ENCODE data around the gene CEBPG.
A peak's percentile ranks its signal among the peaks of the same experiment; 100 is the strongest.

The CEBPG gene

GRCh38 chr19:33373453-33374235, at the start of gene CEBPG:
TSS of gene CEBPG (plus strand) at chr19:33373709. CDS start at chr19:33379240, 5,531 bp downstream.
- peak; percentile 92 for DNase-seq

- DNase-seq: no peak
These were observed 48.9 kb upstream of the CEBPG start for GRCh38 chr19:33324628-33325027.

GRCh38 chr19:33325920-33326319, 47.6 kb upstream of the CEBPG start:
- no peak for DNase-seq

GRCh38 chr19:33329060-33329459, 44.4 kb upstream of the CEBPG start:
- DNase-seq: no peak

- DNase-seq: no peak
These were observed 43.8 kb upstream of the CEBPG start for GRCh38 chr19:33329736-33330135.

GRCh38 chr19:33332248-33332647, 41.3 kb upstream of the CEBPG start:
- DNase-seq: no peak

GRCh38 chr19:33333151-33333550, 40.4 kb upstream of the CEBPG start:
- DNase-seq: no peak

- no peak for DNase-seq
These were observed 39.9 kb upstream of the CEBPG start for GRCh38 chr19:33333642-33334041.

- no peak for DNase-seq
These were observed 39.2 kb upstream of the CEBPG start for GRCh38 chr19:33334271-33334670.

GRCh38 chr19:33335446-33335845, 38.1 kb upstream of the CEBPG start:
- no peak for DNase-seq

GRCh38 chr19:33339016-33339984, 34.2 kb upstream of the CEBPG start:
- DNase-seq: no peak

GRCh38 chr19:33340991-33341390, 32.5 kb upstream of the CEBPG start:
- DNase-seq: no peak

- no peak for DNase-seq
These were observed 30.2 kb upstream of the CEBPG start for GRCh38 chr19:33343301-33343700.

- DNase-seq: peak; percentile 9
These were observed 29.5 kb upstream of the CEBPG start for GRCh38 chr19:33343859-33344572.

- DNase-seq: no peak
These were observed 29.0 kb upstream of the CEBPG start for GRCh38 chr19:33344573-33344925.

- no peak for DNase-seq
These were observed 28.3 kb upstream of the CEBPG start for GRCh38 chr19:33345163-33345562.

GRCh38 chr19:33346665-33347064, 26.8 kb upstream of the CEBPG start:
- no peak for DNase-seq

GRCh38 chr19:33347300-33347699, 26.2 kb upstream of the CEBPG start:
- DNase-seq: no peak

GRCh38 chr19:33348301-33349010, 25.1 kb upstream of the CEBPG start:
- no peak for DNase-seq

- no peak for DNase-seq
These were observed 23.9 kb upstream of the CEBPG start for GRCh38 chr19:33349319-33350289.

Measured in fibroblast of upper back skin (primary cell).